GM18520 (cell line): Measurements from ENCODE around the gene SNAP23.

Source experiments
- ATAC-seq: cut with Tn5 transposase; IDR thresholded peaks from one replicate; pipeline ENCODE4 v1.9.1; 2021; ENCODE audit not compliant: unreplicated experiment

The SNAP23 gene

DNA sequence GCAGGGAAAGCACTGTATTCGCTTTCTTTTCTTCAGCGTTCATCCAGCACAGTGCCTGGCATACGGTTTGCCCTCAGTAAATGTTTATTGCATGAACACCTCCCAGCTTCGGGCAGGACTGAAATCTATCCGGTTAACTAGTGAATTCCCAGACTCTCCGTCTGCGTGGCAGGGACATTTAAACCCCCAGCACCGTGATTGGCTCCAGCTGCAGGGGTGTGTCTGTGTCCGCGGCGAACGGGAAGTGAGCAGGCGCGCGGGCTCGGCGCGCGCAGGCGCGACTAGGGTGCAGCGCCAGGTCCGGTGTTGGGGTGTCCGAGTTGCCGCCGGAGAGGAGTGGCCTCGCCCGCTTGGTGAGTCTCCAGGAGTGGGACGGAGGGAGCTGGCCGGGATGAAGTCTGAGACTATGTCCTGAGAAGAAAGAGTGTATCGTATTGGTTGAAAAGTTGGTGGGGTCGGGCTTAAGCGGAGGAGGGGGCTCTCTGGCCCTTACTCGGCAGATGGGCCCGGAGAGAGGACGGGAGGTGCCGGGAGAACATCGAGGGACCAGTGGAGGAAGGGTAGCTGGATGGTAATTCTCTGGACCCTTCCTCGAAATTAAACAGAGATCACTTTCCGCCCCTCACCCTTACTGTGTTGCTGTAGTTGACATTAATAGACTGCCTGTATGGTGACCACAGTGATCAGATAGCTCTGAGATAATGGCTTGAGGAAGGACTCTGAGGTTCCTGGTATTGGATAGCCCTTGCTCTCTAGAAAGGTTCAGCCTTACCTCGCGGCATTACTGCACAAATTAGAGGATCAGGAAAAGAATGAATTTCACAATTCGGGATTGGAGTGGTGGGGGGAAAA, at the start of gene SNAP23:
Gene SNAP23, plus strand, starts transcription at position 274 of the 852 bp plus-strand sequence. CDS start 16,213 bp downstream, outside the sequence.
- ATAC-seq: peak; percentile 59

DNA sequence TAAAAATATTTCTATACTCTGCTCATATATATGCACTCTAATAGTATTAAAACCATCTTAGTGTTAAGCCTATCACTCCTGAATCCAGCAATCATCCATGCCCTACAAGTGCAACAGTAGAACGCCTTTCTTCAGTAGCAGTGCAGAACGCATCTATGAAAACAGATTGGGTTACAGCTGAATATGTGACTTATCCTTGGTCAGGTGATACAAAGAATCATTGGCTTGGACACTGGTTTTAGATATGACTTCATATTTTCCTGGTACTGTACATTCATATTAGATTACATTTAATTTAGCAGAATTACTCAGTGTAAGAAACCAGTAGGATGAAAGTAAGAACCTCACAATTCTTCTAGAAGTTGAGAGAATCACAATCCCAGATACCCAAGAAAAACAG, 47.8 kb upstream of the SNAP23 start:
- no peak for ATAC-seq

DNA sequence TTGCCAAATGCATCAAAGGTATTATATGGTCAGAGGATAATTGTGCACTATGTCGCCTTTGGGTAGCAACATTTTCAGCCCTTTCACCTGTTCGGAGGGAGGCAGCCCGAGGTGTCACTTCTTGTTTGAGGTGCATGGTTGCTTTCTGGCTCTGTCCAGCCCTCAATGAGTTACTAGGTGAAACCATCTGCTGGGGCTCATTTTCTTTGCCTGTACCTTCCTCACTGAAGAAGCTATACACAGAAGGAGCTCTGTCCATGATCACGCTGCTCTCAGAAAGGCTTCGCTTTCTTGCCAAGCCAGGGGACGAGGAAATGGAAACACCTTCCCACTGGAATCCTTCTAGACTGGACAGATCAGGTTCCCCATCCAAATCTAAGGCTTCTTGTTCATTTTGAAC, 47.2 kb upstream of the SNAP23 start:
- ATAC-seq: no peak

DNA sequence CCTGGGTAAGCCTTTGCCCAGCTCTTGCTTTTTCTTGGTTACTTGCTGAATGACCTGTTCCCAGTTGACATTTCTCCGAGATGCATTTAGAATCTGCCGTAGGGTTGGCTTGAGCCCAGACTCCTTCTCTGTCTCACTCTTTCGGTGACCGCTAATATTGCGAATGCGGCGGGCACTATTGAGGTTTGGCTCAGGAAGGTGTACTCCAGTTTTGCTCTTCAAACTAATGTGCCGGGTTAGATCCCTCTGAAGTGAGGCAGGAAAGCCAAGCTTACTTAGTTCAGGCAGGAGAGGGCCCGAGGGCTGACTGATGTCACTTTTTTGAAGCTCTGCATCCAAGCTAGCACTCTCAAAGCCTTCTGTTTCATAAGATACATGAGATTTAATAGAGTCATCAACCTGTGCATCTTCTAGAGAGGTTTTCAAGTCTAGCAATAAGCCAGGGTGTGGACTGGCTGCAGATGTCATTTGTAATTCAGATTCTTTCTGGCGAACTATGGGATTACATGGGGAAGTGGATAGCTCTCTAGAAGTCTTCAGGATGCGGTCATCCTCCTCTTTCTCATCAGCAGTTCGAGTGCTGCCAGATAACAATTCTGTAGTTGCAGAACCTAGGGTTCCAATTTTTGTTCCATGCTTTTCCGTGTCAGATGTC, 45.5 kb upstream of the SNAP23 start:
- no peak for ATAC-seq

DNA sequence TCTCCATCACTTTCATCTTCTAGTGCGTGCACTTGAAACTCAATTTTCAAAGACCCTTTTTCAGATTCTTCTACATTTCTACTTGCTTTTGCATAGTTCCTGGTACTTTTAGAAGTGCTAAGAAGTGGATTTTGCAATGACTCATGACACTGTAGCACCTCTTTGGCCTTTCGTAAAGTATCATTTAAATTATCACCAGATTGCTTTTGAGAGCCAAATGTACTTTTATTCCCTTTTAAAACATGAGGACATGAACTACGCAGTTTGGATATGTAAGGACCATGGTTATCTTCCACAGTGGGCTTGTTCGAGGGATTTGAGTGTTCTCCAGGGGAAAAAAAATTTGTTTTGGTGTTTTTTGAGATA, 45.0 kb upstream of the SNAP23 start:
- ATAC-seq: no peak

DNA sequence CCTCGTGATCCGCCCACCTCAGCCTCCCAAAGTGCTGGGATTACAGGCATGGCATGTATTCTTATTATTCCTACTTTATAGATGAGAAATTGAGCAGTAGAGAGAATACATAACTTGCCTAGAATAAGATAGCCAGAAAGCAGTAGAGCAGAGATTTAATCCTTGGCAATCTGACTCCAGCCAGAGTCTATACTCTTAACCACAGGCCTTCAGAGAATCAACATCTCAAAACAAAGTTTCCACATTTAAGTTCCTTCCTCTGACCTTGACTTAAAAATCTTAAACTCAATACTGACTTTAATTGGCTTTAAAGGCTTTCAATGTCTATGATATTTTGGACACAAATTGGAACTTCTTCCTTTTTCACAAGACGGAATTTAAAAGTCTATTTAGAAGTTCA, 41.6 kb upstream of the SNAP23 start:
- no peak for ATAC-seq

DNA sequence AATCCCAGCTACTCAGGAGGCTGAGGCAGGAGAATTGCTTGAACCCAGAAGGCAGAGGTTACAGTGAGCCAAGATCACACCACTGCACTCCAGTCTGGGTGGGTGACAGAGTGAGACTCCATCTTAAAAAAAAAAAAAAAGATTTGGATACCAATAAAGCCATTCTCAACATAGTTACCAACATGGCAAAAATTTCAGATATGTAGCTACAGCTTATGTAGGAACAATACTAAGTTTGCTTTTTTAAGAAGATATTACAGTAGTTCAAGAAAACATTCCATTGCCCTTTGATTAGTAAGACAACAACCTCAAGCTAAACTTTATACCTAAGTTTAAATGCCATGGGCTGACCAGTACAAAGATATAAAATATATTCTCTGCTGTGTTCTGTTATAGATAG, 38.9 kb upstream of the SNAP23 start:
- no peak for ATAC-seq

DNA sequence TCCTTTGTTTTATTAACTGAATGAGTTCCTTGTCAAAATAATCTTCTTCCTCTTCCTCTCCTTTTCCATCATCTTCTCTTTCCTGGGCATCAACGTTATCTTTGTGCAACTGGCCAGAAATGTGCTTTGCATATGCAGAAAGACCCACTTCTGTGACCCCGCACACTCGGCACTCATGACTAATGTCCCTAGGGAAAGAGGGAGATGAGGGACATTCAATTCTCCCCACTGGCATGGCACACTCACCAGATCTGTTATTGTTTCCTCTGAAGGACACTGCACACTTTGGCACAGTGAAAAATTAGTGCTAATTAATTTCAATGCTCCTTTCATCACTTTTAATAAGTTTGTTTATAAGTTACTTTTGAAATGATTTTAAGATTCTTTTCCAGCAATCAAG, 38.5 kb upstream of the SNAP23 start:
- ATAC-seq: no peak

DNA sequence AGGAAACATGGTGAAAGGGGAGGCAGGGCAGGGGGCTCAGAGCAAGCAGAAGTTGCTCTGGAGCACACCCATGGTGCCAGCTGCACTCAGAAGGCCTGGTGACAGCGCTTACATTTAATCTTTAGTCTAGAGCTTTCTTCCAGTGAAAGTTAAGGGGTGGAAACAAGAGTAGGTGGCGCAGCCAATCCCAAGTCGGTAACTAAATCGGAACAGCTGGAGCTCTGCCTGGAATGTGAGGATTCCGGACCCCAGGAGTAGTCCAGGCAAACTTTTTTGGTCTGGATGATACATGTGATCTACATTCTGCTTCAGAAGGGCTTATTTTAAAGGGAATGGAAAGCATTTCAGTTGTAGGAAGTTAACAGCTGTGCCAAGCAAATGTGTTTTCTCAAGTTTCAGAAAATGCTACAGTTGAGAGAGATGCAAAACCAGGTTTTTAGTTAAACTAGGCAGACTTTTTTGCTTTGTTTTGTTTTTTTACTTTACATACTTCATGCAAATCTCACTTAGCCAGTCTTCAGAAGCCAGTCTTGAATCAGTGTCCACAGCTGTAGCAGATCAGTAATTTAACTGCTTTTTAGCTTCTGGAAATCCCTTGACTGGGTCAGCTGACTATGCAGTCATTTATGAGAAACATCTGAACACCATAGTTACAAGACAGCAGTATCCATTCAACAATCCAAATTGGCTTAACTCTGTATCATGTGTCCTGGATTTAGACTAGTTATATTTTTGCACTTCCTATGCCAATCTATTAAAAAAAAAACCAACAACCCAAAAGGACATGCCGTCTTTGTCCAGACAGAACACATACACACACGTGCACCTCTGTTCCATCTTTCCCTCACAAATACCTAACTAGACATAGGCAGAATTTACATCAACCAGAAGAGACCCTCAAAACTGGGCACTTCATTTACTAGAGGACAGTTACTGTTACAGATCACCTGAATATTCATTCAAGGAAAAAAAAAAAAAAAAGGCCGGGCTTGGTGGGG, 37.7 kb upstream of the SNAP23 start:
- ATAC-seq: peak; percentile 82

DNA sequence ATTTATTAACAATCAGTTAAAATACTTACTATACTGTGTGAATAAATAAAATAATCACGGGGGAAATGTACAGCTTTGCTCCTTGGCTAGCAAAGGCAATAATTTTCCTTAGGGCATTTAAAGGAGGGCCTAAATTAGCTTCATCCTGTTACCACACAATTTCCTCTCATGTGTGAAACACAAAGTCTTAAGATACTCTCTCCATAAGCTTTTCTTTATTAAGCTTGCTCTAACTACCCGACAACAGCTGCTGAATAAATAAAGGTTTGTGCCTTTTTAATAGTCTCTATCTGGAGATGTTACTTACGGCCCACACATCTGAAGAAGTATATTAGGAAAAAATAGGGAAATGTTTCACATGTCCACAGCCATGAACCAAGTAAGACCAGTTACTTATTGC, 34.2 kb upstream of the SNAP23 start:
- ATAC-seq: no peak

DNA sequence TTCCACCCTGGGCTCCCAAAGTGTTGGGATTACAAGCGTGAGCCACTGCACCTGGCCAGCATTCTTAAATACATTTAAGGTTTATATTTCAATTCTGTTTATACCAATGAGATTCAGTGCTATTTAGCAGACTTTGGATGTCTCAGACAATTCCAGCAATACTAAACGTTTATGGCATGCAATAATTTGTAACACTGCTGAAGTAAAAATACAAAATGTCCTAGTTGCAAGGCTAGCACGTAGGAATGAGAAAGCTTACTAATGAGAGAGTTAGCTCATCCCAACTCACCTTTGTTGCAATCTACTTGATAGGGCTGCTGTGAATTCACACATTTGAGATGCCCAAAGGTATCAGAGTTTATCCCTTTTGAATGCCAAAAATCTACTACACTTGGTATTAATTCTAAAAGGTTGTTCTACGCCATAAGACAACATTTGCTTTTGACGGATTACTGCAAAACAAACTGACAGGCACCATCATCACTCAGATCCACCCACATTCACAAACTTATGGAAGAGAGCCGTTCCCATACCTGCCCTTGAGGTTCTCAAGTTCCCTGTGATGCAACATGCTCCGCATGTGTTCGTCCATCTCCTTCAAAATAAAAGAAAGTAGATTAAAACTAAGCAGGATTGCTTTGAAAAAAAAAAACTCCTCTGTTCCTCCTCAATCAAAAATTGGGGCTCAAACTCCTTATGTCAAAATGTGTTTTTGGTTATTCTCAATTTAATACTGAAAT, 29.7 kb upstream of the SNAP23 start:
- no peak for ATAC-seq

DNA sequence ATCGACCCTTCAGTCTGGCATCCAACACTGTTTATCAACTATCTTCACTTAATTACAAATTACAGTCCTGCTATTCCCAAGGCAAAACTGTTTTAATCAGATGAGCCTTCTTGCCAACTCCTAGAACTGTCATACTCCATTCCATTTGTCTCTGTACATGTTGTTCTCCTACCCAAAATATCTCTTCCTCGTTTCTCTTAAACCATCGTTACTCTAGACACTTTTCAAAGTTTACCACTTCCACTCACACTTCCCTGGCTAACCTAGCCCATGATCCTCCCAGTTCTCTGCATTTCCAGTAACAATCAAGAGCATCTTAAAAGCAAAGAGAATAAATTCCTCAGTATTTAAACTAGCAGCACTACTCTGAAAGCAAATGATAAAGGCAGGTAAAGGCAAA, 24.4 kb upstream of the SNAP23 start:
- ATAC-seq: no peak

DNA sequence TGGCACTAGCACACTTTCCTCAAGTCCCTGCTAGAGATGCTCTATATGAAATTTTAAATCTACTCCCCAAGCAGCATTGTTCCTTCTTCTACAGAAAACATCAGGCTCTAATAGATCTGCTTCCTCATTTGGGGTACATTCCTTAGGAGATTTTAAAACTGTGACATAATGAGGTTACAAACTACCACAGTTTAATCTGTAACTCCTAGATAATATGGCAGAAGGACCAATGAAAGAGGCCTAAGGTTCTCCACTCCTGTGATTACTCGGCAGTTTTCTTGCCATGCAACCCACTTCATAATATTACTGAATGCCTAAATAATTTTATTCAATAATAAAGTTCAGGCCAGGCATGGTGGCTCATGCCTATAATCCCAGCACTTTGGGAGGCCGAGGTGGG, 20.6 kb upstream of the SNAP23 start:
- no peak for ATAC-seq

DNA sequence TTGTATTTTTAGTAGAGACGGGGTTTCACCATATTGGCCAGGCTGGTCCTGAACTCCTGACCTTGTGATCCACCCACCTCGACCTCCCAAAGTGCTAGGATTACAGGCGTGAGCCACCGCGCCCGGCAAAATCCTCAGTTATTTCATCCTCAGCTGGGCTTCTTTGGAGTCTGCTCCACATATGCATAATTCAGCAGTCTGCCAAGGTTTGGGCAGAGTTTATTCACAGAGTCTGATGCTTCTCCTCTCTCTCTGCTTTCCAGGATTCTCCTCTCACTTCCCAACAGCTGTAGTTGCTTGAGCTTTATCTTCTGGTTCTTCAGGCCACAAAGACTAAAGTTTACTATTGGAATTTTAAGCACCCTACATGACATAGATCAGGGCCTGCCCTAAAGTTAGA, 12.7 kb upstream of the SNAP23 start:
- no peak for ATAC-seq

DNA sequence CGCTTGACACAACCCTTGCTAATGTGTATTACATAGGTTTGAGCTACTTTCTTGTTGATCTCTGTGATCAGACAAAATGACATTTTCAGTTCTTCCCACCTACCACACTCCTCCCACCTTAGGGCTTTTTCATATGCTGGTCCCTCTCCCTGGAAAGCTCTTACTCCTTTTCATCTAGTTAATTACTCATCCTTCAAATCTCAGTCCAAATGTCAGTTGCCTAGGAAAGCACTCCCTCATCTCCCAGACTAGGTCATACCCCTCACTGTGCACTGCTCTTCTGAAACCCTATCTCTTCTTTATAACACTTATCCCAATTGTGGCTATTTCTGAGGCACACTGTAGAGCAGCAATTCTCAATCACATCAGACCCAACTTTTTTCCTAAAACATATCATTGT, 11.8 kb upstream of the SNAP23 start:
- no peak for ATAC-seq

DNA sequence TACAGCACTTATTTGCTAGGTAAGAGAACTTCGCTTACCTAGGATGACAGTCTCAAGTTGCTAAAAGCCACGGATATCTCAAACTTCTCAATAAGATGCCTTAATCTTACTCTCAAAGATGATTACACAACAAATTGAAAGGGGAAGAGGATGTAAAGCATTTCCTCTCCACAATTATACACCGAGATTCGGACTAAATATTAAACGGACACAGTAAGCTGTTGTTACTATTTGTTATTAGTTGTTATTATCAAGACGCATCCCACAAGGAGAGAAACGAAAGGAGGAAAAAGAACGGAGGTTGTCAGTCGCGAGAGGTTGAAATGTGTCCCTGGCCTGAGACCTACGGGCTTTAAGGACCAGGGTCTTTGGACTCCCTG, 5.2 kb upstream of the SNAP23 start:
- no peak for ATAC-seq

DNA sequence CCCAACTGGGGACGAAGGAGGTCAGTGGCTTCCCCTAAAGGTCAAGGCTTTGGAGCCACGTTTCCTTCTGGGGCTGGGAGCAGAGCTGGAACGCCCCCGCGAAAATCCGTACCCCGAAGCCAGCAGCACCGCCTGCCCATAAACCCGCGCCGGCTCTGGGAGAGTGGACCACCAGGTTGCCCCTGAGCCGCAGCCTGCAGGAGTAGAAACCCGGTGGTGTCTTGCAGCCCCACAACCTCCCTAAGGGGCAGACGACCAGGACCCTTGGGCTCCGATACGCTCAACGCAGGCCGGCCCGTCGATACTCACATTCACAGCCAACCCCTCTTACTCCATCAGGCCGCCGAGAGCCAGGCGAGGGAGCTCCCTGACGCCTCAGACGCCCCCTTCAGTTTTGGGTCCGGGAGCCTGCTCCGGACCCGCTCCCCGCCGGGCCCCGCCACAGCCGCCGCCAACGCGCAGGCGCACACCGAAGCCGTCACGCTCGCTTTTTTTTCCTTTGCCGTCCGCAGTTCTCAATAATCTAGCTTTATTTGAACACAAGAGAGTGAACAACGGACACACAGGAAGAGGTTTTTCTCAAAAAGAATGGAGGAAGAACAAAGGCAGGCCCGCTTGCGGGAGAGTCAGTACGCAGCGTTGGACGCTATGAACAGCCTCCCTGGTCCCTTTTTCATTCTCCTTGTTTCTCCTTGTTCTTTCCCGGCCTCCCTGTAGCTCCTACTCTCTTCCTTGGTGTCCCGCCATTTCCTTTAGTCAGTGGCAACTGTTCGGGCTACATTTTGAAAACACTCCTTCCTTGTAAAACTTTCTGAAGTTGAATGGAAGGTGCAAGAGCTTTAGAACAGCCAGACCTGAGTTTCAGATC, 4.5 kb upstream of the SNAP23 start, which contains the start of gene ZNF106:
Gene ZNF106, minus strand, starts transcription at position 471 of the 868 bp plus-strand sequence. CDS start 18,852 bp downstream, outside the sequence.
- peak; percentile 40 for ATAC-seq

DNA sequence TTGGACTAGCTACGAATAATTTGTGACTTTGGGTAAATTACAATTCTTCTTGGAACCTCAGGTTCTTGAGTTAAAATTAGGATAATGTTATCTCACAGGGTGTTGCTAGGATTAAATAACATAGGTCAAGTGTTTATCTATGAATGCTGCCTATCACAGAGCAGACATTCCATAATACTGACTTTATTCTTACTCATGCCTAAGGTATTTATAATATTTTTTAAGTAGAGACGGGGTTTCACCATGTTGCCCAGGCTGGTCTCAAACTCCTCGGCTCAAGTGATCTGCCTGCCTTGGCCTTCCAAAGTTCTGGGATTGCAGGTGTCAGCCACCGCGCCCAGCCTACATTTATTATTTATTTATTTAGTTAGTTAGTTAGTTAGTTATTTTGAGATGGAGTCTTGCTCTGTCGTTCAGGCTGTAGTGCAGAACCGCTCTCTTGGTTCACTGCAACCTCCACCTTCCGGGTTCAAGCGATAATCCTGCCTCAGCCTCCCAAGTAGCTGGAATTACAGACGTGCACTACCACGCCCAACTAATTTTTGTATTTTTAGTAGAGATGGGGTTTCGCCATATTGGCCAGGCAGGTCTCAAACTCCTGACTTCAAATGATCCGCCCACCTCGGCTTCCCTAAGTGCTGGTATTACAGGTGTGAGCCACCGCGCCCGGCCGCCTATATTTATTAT, 3.8 kb upstream of the SNAP23 start:
- no peak for ATAC-seq

DNA sequence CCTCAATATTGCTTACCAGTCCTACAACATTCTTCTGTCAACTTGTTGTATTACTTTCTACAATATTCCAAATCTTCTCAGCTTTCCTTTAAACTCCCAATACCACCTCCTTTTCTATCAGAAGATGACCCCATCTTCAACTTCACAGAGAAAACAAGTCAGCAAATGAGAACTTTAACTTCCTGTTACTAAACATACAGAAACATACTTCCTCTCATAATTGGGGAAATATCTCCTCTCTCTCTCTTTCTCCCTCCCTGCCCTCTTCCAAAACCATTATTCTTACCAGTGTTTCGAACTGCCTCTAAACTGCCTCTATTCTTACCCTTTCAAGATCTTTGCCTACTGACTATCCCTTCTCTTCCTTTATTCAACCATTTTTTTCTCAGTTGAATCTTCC, 1.8 kb upstream of the SNAP23 start:
- no peak for ATAC-seq
